Neural cell (in vitro differentiated cells): Measurements from ENCODE around the gene FAM3D.

ENCODE experiments used
- EP300 ChIP-seq: fragments of 450-650 bp; conservative IDR thresholded peaks from 2 replicates; pipeline ENCODE4 v1.6.1; 2014; ENCODE audit warnings: antibody characterized with exemption, mild to moderate bottlenecking, moderate library complexity; ENCODE audit not compliant: poor library complexity, severe bottlenecking
- EZH2 ChIP-seq: fragments of 200-600, 300-800 bp; shearing (Covaris generic), sonication (generic); IDR thresholded peaks from 2 replicates; pipeline ENCODE4 v1.6.1; 2014; ENCODE audit warnings: antibody characterized with exemption, low read length, borderline replicate concordance, mild to moderate bottlenecking; ENCODE audit not compliant: insufficient read depth, poor library complexity, severe bottlenecking
- REST ChIP-seq: IDR thresholded peaks from 2 replicates; pipeline ENCODE4 v1.6.1; 2012; ENCODE audit warnings: borderline replicate concordance
- TAF1 ChIP-seq: IDR thresholded peaks from 2 replicates; pipeline ENCODE4 v1.6.1; 2012; ENCODE audit warnings: low read depth
- TF ChIP-seq, protein P1 (sequence below): fragments of 450-650 bp; IDR thresholded peaks from 2 replicates; pipeline ENCODE4 v1.5.1; 2014; ENCODE audit warnings: antibody characterized with exemption, mild to moderate bottlenecking, moderate library complexity; ENCODE audit not compliant: poor library complexity, severe bottlenecking

DNA sequence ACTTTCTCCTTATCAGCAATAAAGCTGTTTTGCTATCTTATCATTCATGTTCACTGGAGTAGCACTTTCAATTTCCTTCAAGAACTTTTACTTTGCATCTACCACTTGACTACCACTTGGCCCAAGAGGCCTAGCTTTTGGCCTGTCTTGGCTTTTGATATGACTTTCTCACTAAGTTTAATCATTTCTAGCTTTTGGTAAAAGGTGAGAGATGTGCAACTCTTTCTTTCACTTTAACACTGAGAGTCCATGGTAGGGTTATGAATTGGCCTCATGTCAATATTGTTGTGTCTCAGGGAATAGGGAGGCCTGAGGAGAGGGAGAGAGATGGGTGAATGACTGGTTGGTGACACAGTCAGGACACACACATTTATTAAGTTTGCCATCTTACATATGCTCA, 31.0 kb upstream of the FAM3D start:
- TF ChIP-seq EP300: no peak
- no peak for TF ChIP-seq EZH2
- TF ChIP-seq, protein P1, sequence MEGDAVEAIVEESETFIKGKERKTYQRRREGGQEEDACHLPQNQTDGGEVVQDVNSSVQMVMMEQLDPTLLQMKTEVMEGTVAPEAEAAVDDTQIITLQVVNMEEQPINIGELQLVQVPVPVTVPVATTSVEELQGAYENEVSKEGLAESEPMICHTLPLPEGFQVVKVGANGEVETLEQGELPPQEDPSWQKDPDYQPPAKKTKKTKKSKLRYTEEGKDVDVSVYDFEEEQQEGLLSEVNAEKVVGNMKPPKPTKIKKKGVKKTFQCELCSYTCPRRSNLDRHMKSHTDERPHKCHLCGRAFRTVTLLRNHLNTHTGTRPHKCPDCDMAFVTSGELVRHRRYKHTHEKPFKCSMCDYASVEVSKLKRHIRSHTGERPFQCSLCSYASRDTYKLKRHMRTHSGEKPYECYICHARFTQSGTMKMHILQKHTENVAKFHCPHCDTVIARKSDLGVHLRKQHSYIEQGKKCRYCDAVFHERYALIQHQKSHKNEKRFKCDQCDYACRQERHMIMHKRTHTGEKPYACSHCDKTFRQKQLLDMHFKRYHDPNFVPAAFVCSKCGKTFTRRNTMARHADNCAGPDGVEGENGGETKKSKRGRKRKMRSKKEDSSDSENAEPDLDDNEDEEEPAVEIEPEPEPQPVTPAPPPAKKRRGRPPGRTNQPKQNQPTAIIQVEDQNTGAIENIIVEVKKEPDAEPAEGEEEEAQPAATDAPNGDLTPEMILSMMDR: no peak
- no peak for TF ChIP-seq TAF1
- TF ChIP-seq REST: no peak
